K562 (cell line): ENCODE data around the gene DNMT3A. TPM values are rescaled to one million over a fixed set of nuclear protein-coding genes. Genes with fewer than 3 reads are reported as not detected.

Experiments used
- ATAC-seq: fragments of 200-7000 bp; cut with Tn5 transposase; 3 replicates; pipeline ENCODE4 v1.9.1; 2020; ENCODE audit warnings: moderate library complexity
- BruUV-seq: library from RNA; stranded (reverse); fragments of 400-500 nt; replicated peaks from 2 replicates; lab custom pipeline; 2021; lab: Mats Ljungman, UMichigan
- CTCF ChIA-PET: fragments of 300-600 bp; formaldehyde crosslinking; extraction: SDS; loops from one replicate; lab custom pipeline; 2021; ENCODE audit warnings: low intra/inter-chr PET ratio; lab: Yijun Ruan, JAX
- POLR2A ChIA-PET: fragments of 300-600, 350-650 bp; sonication (Branson Sonifier 250); formaldehyde crosslinking; extraction: SDS; loops from one replicate; lab custom pipeline; 2021; ENCODE audit warnings: antibody characterized with exemption, inconsistent platforms; lab: Yijun Ruan, JAX
- DNase-seq, 4 experiments: peaks; one replicate each; pipeline versions ENCODE4 v3.0.0 to v3.0.0-alpha.2; 2011 to 2018; ENCODE audit warnings: low spot score in 3 of 4, mixed read lengths in 3 of 4; ENCODE audit errors: extremely low read depth in 1 of 4
- FAIRE-seq: peaks from 2 replicates; lab custom pipeline; 2011; peaks lifted over from hg19 to GRCh38; lab: Jason Lieb, UNC
- H2AFZ ChIP-seq: 2 replicates; pipeline ENCODE4 v1.6.0; 2011; ENCODE audit warnings: low read depth, low read length, control low read depth, inconsistent platforms
- H3K27ac ChIP-seq: fragments of 200-600 bp; 3 replicates; pipeline ENCODE4 v1.8.0; 2011; ENCODE audit warnings: low read depth, mild to moderate bottlenecking, control low read depth, inconsistent platforms, low read length, moderate library complexity, mixed read lengths; ENCODE audit errors: extremely low read depth
- H3K27me3 ChIP-seq, 2 experiments: fragments of 300-600 bp in 1 of 2; 2 replicates in 1 of 2; 3 replicates in 1 of 2; pipeline versions ENCODE4 v1.6.0 to v1.8.0; 2011; ENCODE audit warnings: inconsistent platforms in 2 of 2, low read length in 2 of 2, mild to moderate bottlenecking in 1 of 2, mixed read lengths in 1 of 2, moderate library complexity in 1 of 2; ENCODE audit not compliant: control insufficient read depth in 2 of 2, insufficient read depth in 2 of 2
- H3K36me3 ChIP-seq: fragments of 300-600 bp; 3 replicates; pipeline ENCODE4 v1.8.0; 2011; ENCODE audit warnings: mild to moderate bottlenecking, low read length, inconsistent platforms; ENCODE audit not compliant: control insufficient read depth, insufficient read depth
- H3K4me1 ChIP-seq, 2 experiments: fragments of 200-600 bp in 1 of 2; replicated peaks in 1 of 2; 2 replicates in 1 of 2; 3 replicates in 1 of 2; pipeline versions ENCODE4 v1.5.1 to v1.8.0; 2011; ENCODE audit warnings: inconsistent platforms in 2 of 2, low read length in 2 of 2, mild to moderate bottlenecking in 1 of 2, mixed read lengths in 1 of 2, moderate library complexity in 1 of 2; ENCODE audit not compliant: control insufficient read depth in 2 of 2, insufficient read depth in 2 of 2
- H3K4me2 ChIP-seq: 2 replicates; pipeline ENCODE4 v1.6.1; 2011; ENCODE audit warnings: low read length, control low read depth, inconsistent platforms, mixed read lengths; ENCODE audit not compliant: insufficient read depth
- H3K4me3 ChIP-seq: fragments of 200-600 bp; sonication (generic), shearing (Covaris generic); 2 replicates; pipeline ENCODE4 v1.5.1; 2016; ENCODE audit warnings: control low read depth, inconsistent platforms
- H3K79me2 ChIP-seq: fragments of 200-600 bp; 3 replicates; pipeline ENCODE4 v1.8.0; 2011; ENCODE audit warnings: low read length, inconsistent platforms; ENCODE audit not compliant: control insufficient read depth, insufficient read depth
- H3K9ac ChIP-seq, 2 experiments: 2 replicates each; pipeline versions ENCODE4 v1.6.0 to v1.6.1; 2011; ENCODE audit warnings: low read depth in 2 of 2, low read length in 2 of 2, control low read depth in 1 of 2, inconsistent platforms in 1 of 2, mild to moderate bottlenecking in 1 of 2, mixed read lengths in 1 of 2; ENCODE audit not compliant: insufficient read depth in 1 of 2
- H3K9me1 ChIP-seq: one replicate; pipeline ENCODE4 v1.6.0; 2011; ENCODE audit warnings: inconsistent platforms, mild to moderate bottlenecking, low read length, moderate library complexity; ENCODE audit not compliant: control insufficient read depth, insufficient read depth
- H3K9me3 ChIP-seq: replicated peaks from 2 replicates; pipeline ENCODE4 v1.5.1; 2011; ENCODE audit warnings: low read depth, low read length, inconsistent platforms; ENCODE audit not compliant: control insufficient read depth, insufficient read depth
- H4K20me1 ChIP-seq: replicated peaks from 2 replicates; pipeline ENCODE4 v1.6.1; 2011; ENCODE audit warnings: low read length, inconsistent platforms, mixed read lengths; ENCODE audit not compliant: control insufficient read depth, insufficient read depth
- CBFA2T3 ChIP-seq: fragments of 450-650 bp; IDR thresholded peaks from 2 replicates; pipeline ENCODE4 v1.6.1; 2017
- DPF2 ChIP-seq: fragments of 450-650 bp; IDR thresholded peaks from 2 replicates; pipeline ENCODE4 v1.6.1; 2016
- JUND ChIP-seq, 2 experiments: IDR thresholded peaks; 2 replicates in 1 of 2; 3 replicates in 1 of 2; pipeline ENCODE4 v1.6.1; 2011; ENCODE audit warnings: borderline replicate concordance in 2 of 2, low read depth in 2 of 2, low read length in 2 of 2, improper control_type of control experiment in 1 of 2, missing biosample characterization in 1 of 2, missing genetic modification characterization in 1 of 2, missing genetic modification reagents in 1 of 2
- PHB ChIP-seq: fragments of 250-450 bp; sonication (Bioruptor Pico); IDR thresholded peaks from 2 replicates; pipeline ENCODE4 v1.5.0; 2021
- SFPQ ChIP-seq: fragments of 200-400 bp; formaldehyde crosslinking; IDR thresholded peaks from 2 replicates; pipeline ENCODE4 v1.6.1; 2017; ENCODE audit warnings: mild to moderate bottlenecking, low read depth, low read length, moderate library complexity
- SMARCA4 ChIP-seq: fragments of 450-650 bp; IDR thresholded peaks from 2 replicates; pipeline ENCODE4 v1.6.1; 2016
- SMARCE1 ChIP-seq: fragments of 450-650 bp; IDR thresholded peaks from 2 replicates; pipeline ENCODE4 v1.7.1; 2016; ENCODE audit warnings: mild to moderate bottlenecking
- TAL1 ChIP-seq: fragments of 450-650 bp; IDR thresholded peaks from 2 replicates; pipeline ENCODE4 v1.6.1; 2016; ENCODE audit warnings: mild to moderate bottlenecking
- TCF3 ChIP-seq: sonication (generic); formaldehyde crosslinking; IDR thresholded peaks from 2 replicates; pipeline ENCODE4 v1.4.0; 2020; ENCODE audit warnings: mild to moderate bottlenecking, missing genetic modification reagents
- YY1 ChIP-seq, 3 experiments: IDR thresholded peaks; 2 replicates each; pipeline ENCODE4 v1.6.1; 2011; ENCODE audit warnings: low read length in 2 of 3, mild to moderate bottlenecking in 2 of 3, moderate library complexity in 2 of 3, borderline replicate concordance in 1 of 3, control low read depth in 1 of 3, low read depth in 1 of 3; ENCODE audit not compliant: insufficient read depth in 3 of 3, insufficient replicate concordance in 2 of 3, control insufficient read depth in 1 of 3, insufficient read length in 1 of 3; ENCODE audit errors: extremely low read depth in 1 of 3
- ZBTB11 ChIP-seq, 3 experiments: fragments of 200-800 bp in 1 of 3; fragments of 250-450 bp in 1 of 3; fragments of 450-650 bp in 1 of 3; sonication (Bioruptor Pico) in 1 of 3; sonication (Bioruptor generic) in 1 of 3; formaldehyde crosslinking in 1 of 3; IDR thresholded peaks; 2 replicates each; pipeline versions ENCODE4 v1.6.1 to v1.8.0; 2016 to 2022; ENCODE audit warnings: mild to moderate bottlenecking in 2 of 3, missing genetic modification characterization in 2 of 3, missing compliant biosample characterization in 1 of 3, moderate library complexity in 1 of 3
- ZNF780A ChIP-seq: fragments of 250-450 bp; sonication (Bioruptor Pico); IDR thresholded peaks from 2 replicates; pipeline ENCODE4 v1.5.0; 2021; ENCODE audit warnings: mild to moderate bottlenecking
- WGBS: fragments of 100-300 bp; shearing (Covaris generic); methylation state at CpG from one replicate; pipeline ENCODE4 v1.1.6; 2016; ENCODE audit warnings: low coverage, mixed read lengths; ENCODE audit not compliant: insufficient coverage; ENCODE audit errors: missing lambda C conversion rate; 5-methylcytosine and 5-hydroxymethylcytosine counted together
- in situ Hi-C: fragments of 300-500 bp; cut with MboI; formaldehyde crosslinking; loops from 4 replicates; pipeline ENCODE4 v1.15.0; 2018; ENCODE audit warnings: inconsistent platforms, mixed read lengths
- intact Hi-C: fragments of 100-400 bp; cut with micrococcal nuclease; formaldehyde crosslinking; loops from 2 replicates; pipeline ENCODE4 v1.14.2; 2022
- polyA plus RNA-seq, 8 experiments: library from polyadenylated mRNA; depleted of rRNA in 4 of 8; stranded (reverse) in 5 of 8; unstranded in 3 of 8; fragments of >200 nt; fragmentation: Nextera tagmentation in 2 of 8; fragmentation: Illumina TruSeq in 1 of 8; extraction: Ambion mirVana in 2 of 8; extraction: Trizol in 1 of 8; gene quantifications; 2 replicates each; pipeline versions ENCODE4 v1.2.1 to v1.2.3, GENCODE V29; 2011 to 2014; ENCODE audit warnings: inconsistent platforms in 1 of 8, missing spikeins in 1 of 8
- total RNA-seq, 7 experiments: library from RNA; depleted of rRNA in 6 of 7; stranded (reverse); fragments of >200 nt in 6 of 7; fragmentation: Illumina TruSeq in 2 of 7; extraction: Trizol in 2 of 7; gene quantifications; 2 replicates each; pipeline versions ENCODE4 v1.2.1 to v1.2.3, GENCODE V29; 2011 to 2021; ENCODE audit warnings: low replicate concordance in 1 of 7

Gene DNMT3A
- total and polyA plus RNA-seq, 9 of the 15 experiments (the other 6 are each of a cell fraction or from before 2014, with no cell fraction given): 3.0 to 16.0 (median 6.1) TPM

GRCh38 chr2:25226827-25227226 is 114.9 kb downstream of the DNMT3A start:
- Histone ChIP-seq H3K4me3 (no peak overlapping the region), H3K36me3 (no peaks in the 10 kb centered on the region), H3K79me2 (no peaks in the 10 kb centered on the region), H4K20me1 (no peaks in the 10 kb centered on the region), H2AFZ (0 out of 2 replicates have a peak overlapping the region, but pooled peaks have one; percentile 5), H3K4me2 (no peak overlapping the region; the same call in 1 of the 2 replicates), H3K4me1 (peaks cover 18 to 46% of the 10 kb centered on the region in 2 experiments; a peak in 4 of 5 replicates), H3K27me3 (no peaks in the 10 kb centered on the region), H3K27ac (no peak overlapping the region; the same call in 2 of the 3 replicates), H3K9ac (no peak overlapping the region), H3K9me3 (no peaks in the 10 kb centered on the region), H3K9me1 (no peaks in the 10 kb centered on the region)
- in situ Hi-C loops (no loop called here), intact Hi-C loops (no loop called here)
- FAIRE-seq: no peak
- ATAC-seq: peak; percentile 19
- ChIA-PET CTCF (no interaction called here), POLR2A (interaction anchor here (0.5 to 0.8 kb wide), 3 partner anchors 243 to 841 kb away, joined by 3 to 4 read pairs (median 3); no protein-coding TSS in a partner anchor)
- no TSS peak for BruUV-seq
- peak; percentile 35 to 60 (median 51) for DNase-seq
- 27% methylated on average over 4 of the region's 4 CpGs for WGBS
- TF ChIP-seq ZBTB11 (CRISPR knock-in tag; IDR thresholded peaks at IDR 0.05) (no peak), DPF2 (peak; percentile 64; the same call in 1 of the 2 replicates), TCF3 (CRISPR knock-in tag) (peak; percentile 69), SMARCE1 (0 out of 2 replicates have a peak, but pooled peaks have one; percentile 31), TAL1 (peak; percentile 55), SMARCA4 (peak; percentile 59), PHB (CRISPR knock-in tag) (no peak), SFPQ (no peak), YY1 (IDR thresholded peaks at IDR 0.05; ENCODE audit: borderline replicate concordance in 1 of 3, control insufficient read depth in 1 of 3, extremely low read depth in 1 of 3, insufficient read depth in 3 of 3, insufficient read length in 1 of 3, insufficient replicate concordance in 2 of 3, low read depth in 1 of 3, low read length in 2 of 3) (no peak), CBFA2T3 (peak; percentile 63), ZNF780A (CRISPR knock-in tag) (no peak), JUND (IDR thresholded peaks at IDR 0.05; ENCODE audit: borderline replicate concordance, low read depth, low read length) (peak; percentile 47; the same call in 1 of the 2 replicates), JUND (tag; IDR thresholded peaks at IDR 0.05; ENCODE audit: borderline replicate concordance, low read depth, low read length) (no peak; the same call in 2 of the 3 replicates)
